PC-3 (cell line): ENCODE results near the gene DCHS1. TPM values are rescaled to one million over a fixed set of nuclear protein-coding genes. Genes with fewer than 3 reads are reported as not detected.

Experiments used
- ATAC-seq: fragments of 200-7000 bp; cut with Tn5 transposase; 2 replicates; pipeline ENCODE4 v1.9.1; 2020; ENCODE audit warnings: mild to moderate bottlenecking, moderate library complexity
- BruUV-seq: library from RNA; stranded (reverse); fragments of 400-500 nt; replicated peaks from 2 replicates; lab custom pipeline; 2021; lab: Mats Ljungman, UMichigan
- CTCF ChIA-PET: fragments of 300-600 bp; sonication (Branson Sonifier 250); formaldehyde crosslinking; loops from one replicate; lab custom pipeline; 2022; ENCODE audit warnings: antibody characterized with exemption; lab: Charles Lee
- POLR2A ChIA-PET: fragments of 300-600 bp; sonication (Branson Sonifier 250); formaldehyde crosslinking; loops from one replicate; lab custom pipeline; 2022; ENCODE audit warnings: antibody characterized with exemption; ENCODE audit not compliant: unreplicated experiment; lab: Charles Lee
- DNase-seq: peaks from one replicate; pipeline ENCODE4 v3.0.0-alpha.2; 2015
- H2AFZ ChIP-seq: fragments of 300-600 bp; sonication (generic); 2 replicates; pipeline ENCODE4 v1.6.0; 2016; ENCODE audit warnings: antibody characterized with exemption, low read length
- H3F3A ChIP-seq: fragments of 300-600 bp; sonication (generic); one replicate; pipeline ENCODE4 v1.6.0; 2017; ENCODE audit warnings: antibody characterized with exemption, low read length, control low read depth, mild to moderate bottlenecking; ENCODE audit not compliant: unreplicated experiment
- H3K27ac ChIP-seq: fragments of 300-600 bp; sonication (generic); 2 replicates; pipeline ENCODE4 v1.5.1; 2016; ENCODE audit warnings: mild to moderate bottlenecking, low read length
- H3K27me3 ChIP-seq: fragments of 300-600 bp; sonication (generic); 2 replicates; pipeline ENCODE4 v1.6.1; 2016; ENCODE audit warnings: low read length, mixed read lengths
- H3K36me3 ChIP-seq: fragments of 300-600 bp; sonication (generic); 2 replicates; pipeline ENCODE4 v1.6.1; 2016; ENCODE audit warnings: low read depth, mixed run types, low read length, mixed read lengths
- H3K4me1 ChIP-seq: fragments of 300-600 bp; sonication (generic); 2 replicates; pipeline ENCODE4 v1.5.1; 2016; ENCODE audit warnings: low read length; ENCODE audit not compliant: insufficient read depth
- H3K4me2 ChIP-seq: fragments of 300-600 bp; sonication (generic); 2 replicates; pipeline ENCODE4 v1.6.0; 2016; ENCODE audit warnings: low read length
- H3K4me3 ChIP-seq: fragments of 300-600 bp; sonication (generic); 2 replicates; pipeline ENCODE4 v1.5.1; 2016; ENCODE audit warnings: mild to moderate bottlenecking, low read length, mixed read lengths
- H3K79me2 ChIP-seq: fragments of 300-600 bp; sonication (generic); 2 replicates; pipeline ENCODE4 v1.6.1; 2017; ENCODE audit warnings: low read length, mixed read lengths
- H3K9ac ChIP-seq: fragments of 300-600 bp; sonication (generic); 2 replicates; pipeline ENCODE4 v1.6.0; 2016; ENCODE audit warnings: mild to moderate bottlenecking, low read length
- H3K9me2 ChIP-seq: fragments of 300-600 bp; sonication (generic); replicated peaks from 2 replicates; pipeline ENCODE4 v1.6.1; 2016; ENCODE audit warnings: mixed run types, low read length, mixed read lengths
- H3K9me3 ChIP-seq: fragments of 300-600 bp; sonication (generic); 2 replicates; pipeline ENCODE4 v1.6.1; 2016; ENCODE audit warnings: low read length, mixed read lengths
- H4K20me1 ChIP-seq: fragments of 300-600 bp; sonication (generic); 2 replicates; pipeline ENCODE4 v1.6.1; 2016; ENCODE audit warnings: low read length, mixed read lengths
- CTCF ChIP-seq: fragments of 300-600 bp; sonication (generic); conservative IDR thresholded peaks from 2 replicates; pipeline ENCODE4 v1.5.1; 2017; ENCODE audit warnings: antibody characterized with exemption, low read depth, mild to moderate bottlenecking, low read length
- EZH2 ChIP-seq: fragments of 300-600 bp; sonication (generic); IDR thresholded peaks from one replicate; pipeline ENCODE4 v1.6.1; 2017; ENCODE audit warnings: antibody characterized with exemption, mild to moderate bottlenecking, low read length; ENCODE audit not compliant: unreplicated experiment
- EZH2phosphoT487 ChIP-seq: fragments of 300-600 bp; sonication (generic); IDR thresholded peaks from 2 replicates; pipeline ENCODE4 v1.6.1; 2018; ENCODE audit warnings: mild to moderate bottlenecking, antibody characterized with exemption, low read length, borderline replicate concordance
- intact Hi-C: fragments of 100-400 bp; cut with micrococcal nuclease; formaldehyde crosslinking; loops from 2 replicates; pipeline ENCODE4 v1.9.0; 2023
- total RNA-seq: library from RNA; depleted of rRNA; stranded (reverse); fragments of >200 nt; gene quantifications from 2 replicates; pipeline ENCODE4 v1.2.3, GENCODE V29; 2014

Gene DCHS1
- total RNA-seq, 1 experiment from 2014 or later: under 0.01 TPM

- Histone ChIP-seq H2AFZ (no peak overlapping the region), H3K27me3 (no peaks in the 10 kb centered on the region), H3K4me3 (no peak overlapping the region), H3K4me1 (no peaks in the 10 kb centered on the region), H3K9me3 (peaks cover 8% of the 10 kb centered on the region; the same call in 1 of the 2 replicates), H3K79me2 (no peaks in the 10 kb centered on the region), H3K9me2 (no peaks in the 10 kb centered on the region), H3K36me3 (peaks cover 19% of the 10 kb centered on the region), H3F3A (no peaks in the 10 kb centered on the region), H4K20me1 (no peaks in the 10 kb centered on the region), H3K4me2 (no peak overlapping the region), H3K9ac (no peak overlapping the region), H3K27ac (no peak overlapping the region)
- CTCF ChIA-PET: no interaction called here
- no TSS peak for BruUV-seq
- intact Hi-C loops: no loop called here
- DNase-seq: no peak
- no peak for ATAC-seq
- POLR2A ChIA-PET: no interaction called here
- no peak for TF ChIP-seq CTCF
- TF ChIP-seq EZH2: no peak
- TF ChIP-seq EZH2phosphoT487: no peak
These were observed 67.6 kb downstream of the DCHS1 start for GRCh38 chr11:6588018-6588417.

DNA sequence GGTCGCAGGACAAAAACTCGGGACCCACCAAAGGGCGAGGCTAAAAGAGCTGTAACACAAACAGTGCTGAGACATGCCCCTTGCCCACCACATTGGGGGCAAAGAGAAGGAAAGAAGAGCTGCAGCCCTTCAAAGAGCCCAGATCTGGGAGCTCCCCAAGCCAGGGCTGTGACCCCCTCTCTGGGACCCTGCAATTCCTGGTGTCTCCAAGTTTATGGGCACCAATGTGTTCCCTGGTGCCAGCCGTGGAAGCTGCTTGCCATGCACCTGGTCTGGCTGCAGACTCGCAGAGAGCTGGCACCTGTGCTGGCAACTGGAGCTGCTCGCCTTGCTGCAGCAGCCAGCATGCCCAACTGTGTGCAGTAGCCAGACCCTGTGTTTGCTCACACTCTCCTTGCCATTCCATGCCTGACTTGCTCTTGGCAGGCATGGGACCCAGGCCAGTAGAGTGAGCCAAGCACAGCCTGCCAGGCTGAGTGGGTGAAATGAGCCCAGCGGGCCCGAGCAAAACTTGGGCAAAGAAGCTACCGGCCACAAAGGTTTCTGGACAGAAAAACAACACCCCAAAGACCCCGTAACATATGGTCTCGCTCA, 68.2 kb downstream of the DCHS1 start:
- TF ChIP-seq CTCF (no peak), EZH2phosphoT487 (no peak), EZH2 (no peak)
- Histone ChIP-seq H3K4me2 (no peak overlapping the region), H2AFZ (no peak overlapping the region), H3F3A (no peaks in the 10 kb centered on the region), H3K9ac (no peak overlapping the region), H3K4me1 (no peaks in the 10 kb centered on the region), H3K9me2 (no peaks in the 10 kb centered on the region), H3K9me3 (peaks cover 8% of the 10 kb centered on the region; the same call in 1 of the 2 replicates), H3K36me3 (peaks cover 16% of the 10 kb centered on the region; the same call in 1 of the 2 replicates), H4K20me1 (no peaks in the 10 kb centered on the region), H3K79me2 (no peaks in the 10 kb centered on the region), H3K27me3 (no peaks in the 10 kb centered on the region), H3K4me3 (no peak overlapping the region), H3K27ac (no peak overlapping the region)
- no peak for ATAC-seq
- ChIA-PET CTCF (no interaction called here), POLR2A (no interaction called here)
- intact Hi-C loops: no loop called here
- no TSS peak for BruUV-seq
- DNase-seq: no peak
